ENCODE measurements around the gene SCAPER. TPM values are rescaled to one million over a fixed set of nuclear protein-coding genes. Genes with fewer than 3 reads are reported as not detected.

The SCAPER gene
- total and polyA plus RNA-seq, 2 of the 4 experiments (the other 2 are of a cell fraction), result 2.9 to 9.7 TPM

DNA sequence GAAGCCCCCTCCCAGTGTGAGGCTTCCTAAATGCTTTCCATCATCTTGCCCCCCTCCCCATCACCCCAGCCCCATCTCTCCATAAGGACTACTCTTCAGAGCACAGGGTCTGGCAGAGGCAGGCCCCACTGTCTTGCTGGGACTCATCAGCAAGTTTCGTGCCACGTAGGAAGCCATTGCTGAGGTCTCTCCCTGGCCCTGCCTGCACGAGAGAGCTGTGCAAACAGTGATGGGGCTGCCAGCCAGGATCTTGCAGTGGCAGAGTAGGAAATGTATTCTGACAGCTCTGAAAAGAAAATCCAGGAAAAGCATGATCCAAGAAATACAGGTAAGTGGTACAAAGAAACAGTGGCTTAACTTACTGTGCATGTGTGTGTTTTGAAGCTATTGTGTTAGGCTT lies 546.0 kb downstream of the SCAPER start:
- H4K8ac ChIP-seq (ENCODE audit: low read depth in 2 of 2, low read length in 2 of 2), result no peak overlapping the region
- H3K9ac ChIP-seq (ENCODE audit: low read depth, low read length), result no peak overlapping the region
- H3K23ac ChIP-seq (ENCODE audit: low read depth, low read length), result no peak overlapping the region
- H4K5ac ChIP-seq (ENCODE audit: low read depth, low read length), result no peak overlapping the region
- H3K36me3 ChIP-seq (ENCODE audit: control insufficient read depth, insufficient read depth, low read length), result no peaks in the 10 kb centered on the region
- H3K79me1 ChIP-seq (ENCODE audit: low read depth in 1 of 2, low read length in 2 of 2), result no peaks in the 10 kb centered on the region
- no peak overlapping the region for H2BK5ac ChIP-seq (ENCODE audit: low read depth, low read length, poor library complexity, severe bottlenecking)
- intact Hi-C loops (cut with micrococcal nuclease), result no loop called here
- CTCF ChIA-PET, result no interaction called here
- no peak overlapping the region for H2BK15ac ChIP-seq (ENCODE audit: low read depth, low read length)
- no peak overlapping the region for H2AK9ac ChIP-seq (replicated peaks; ENCODE audit: low read depth, low read length, poor library complexity)
- H3K4ac ChIP-seq (ENCODE audit: low read depth, low read length), result no peak overlapping the region
- no peak overlapping the region for H3K56ac ChIP-seq (ENCODE audit: extremely low read depth, insufficient read depth, low read length)
- no peak for DNase-seq
- dilution Hi-C loops (cut with HindIII; ENCODE audit: low sequenced_read_pairs, unreplicated experiment), result no loop called here
- no peaks in the 10 kb centered on the region; the same call in 1 of the 2 replicates for H3K9me1 ChIP-seq (ENCODE audit: insufficient read depth, low read length)
- H3K14ac ChIP-seq (replicated peaks; ENCODE audit: low read depth, low read length), result no peak overlapping the region
- TF ChIP-seq CTCF (conservative IDR thresholded peaks at IDR 0.05; ENCODE audit: low read depth, low read length) (no peak), MAZ (IDR thresholded peaks at IDR 0.05; ENCODE audit: borderline replicate concordance, low read depth, low read length) (no peak), ELK1 (IDR thresholded peaks at IDR 0.05; ENCODE audit: borderline replicate concordance, low read depth, low read length) (no peak), RCOR1 (IDR thresholded peaks at IDR 0.05; ENCODE audit: insufficient replicate concordance, low read length) (no peak), CHD1 (IDR thresholded peaks at IDR 0.05; ENCODE audit: low read depth, low read length) (no peak), POLR2A (IDR thresholded peaks at IDR 0.05; ENCODE audit: low read depth, low read length) (no peak), FOS (IDR thresholded peaks at IDR 0.05; ENCODE audit: low read depth, low read length) (no peak), MXI1 (IDR thresholded peaks at IDR 0.05; ENCODE audit: borderline replicate concordance, low read depth, low read length) (no peak), MAFK (IDR thresholded peaks at IDR 0.05; ENCODE audit: low read depth, low read length) (no peak), SMC3 (IDR thresholded peaks at IDR 0.05; ENCODE audit: low read depth, low read length) (no peak), NFE2L2 (IDR thresholded peaks at IDR 0.05; ENCODE audit: low read depth, low read length) (no peak), RAD21 (IDR thresholded peaks at IDR 0.05; ENCODE audit: low read length) (no peak)
- BruUV-seq (replicated peaks), result no TSS peak
- no peak overlapping the region for H2BK120ac ChIP-seq (ENCODE audit: low read depth, low read length)
- H3K27ac ChIP-seq (ENCODE audit: insufficient read depth, low read length), result no peak overlapping the region
- no peak overlapping the region for H4K91ac ChIP-seq (ENCODE audit: insufficient read depth, low read depth, low read length)
- no peaks in the 10 kb centered on the region for H4K20me1 ChIP-seq (ENCODE audit: insufficient read depth, low read length)
- no peaks in the 10 kb centered on the region for H3K27me3 ChIP-seq (ENCODE audit: control insufficient read depth, insufficient read depth, low read length)
- no peaks in the 10 kb centered on the region for H3K4me1 ChIP-seq (ENCODE audit: control insufficient read depth, insufficient read depth, low read length)
- no peak overlapping the region for H2AFZ ChIP-seq (replicated peaks; ENCODE audit: low read length, poor library complexity)
- no peak overlapping the region for H3K18ac ChIP-seq (ENCODE audit: low read depth, low read length)
- ATAC-seq (ENCODE audit: low read depth), result no peak
- H3K9me3 ChIP-seq (ENCODE audit: control insufficient read depth, insufficient read depth, low read length), result no peaks in the 10 kb centered on the region
- in situ Hi-C loops (cut with MboI; ENCODE audit: low sequenced_read_pairs), result no loop called here
- H2AK5ac ChIP-seq (ENCODE audit: low read depth, low read length), result no peak overlapping the region
- no CpG with 5 or more reads among the region's 3 CpGs for WGBS, 2 experiments (ENCODE audit: extremely low coverage in 2 of 2, insufficient read length in 1 of 2)
- POLR2A ChIA-PET (ENCODE audit: unreplicated experiment), result no interaction called here
- no peak overlapping the region for H3K4me2 ChIP-seq (ENCODE audit: low read depth, low read length)
- H2BK20ac ChIP-seq (ENCODE audit: low read depth, low read length), result no peak overlapping the region
- H3K4me3 ChIP-seq (ENCODE audit: insufficient read depth, low read depth, low read length), result no peak overlapping the region
